ENCODE data around the gene ZNF860. TPM values are rescaled to one million over a fixed set of nuclear protein-coding genes. Genes with fewer than 3 reads are reported as not detected.

ZNF860 gene
- polyA plus RNA-seq, 1 of the 3 experiments (the other 2 are of a cell fraction), result not detected

DNA sequence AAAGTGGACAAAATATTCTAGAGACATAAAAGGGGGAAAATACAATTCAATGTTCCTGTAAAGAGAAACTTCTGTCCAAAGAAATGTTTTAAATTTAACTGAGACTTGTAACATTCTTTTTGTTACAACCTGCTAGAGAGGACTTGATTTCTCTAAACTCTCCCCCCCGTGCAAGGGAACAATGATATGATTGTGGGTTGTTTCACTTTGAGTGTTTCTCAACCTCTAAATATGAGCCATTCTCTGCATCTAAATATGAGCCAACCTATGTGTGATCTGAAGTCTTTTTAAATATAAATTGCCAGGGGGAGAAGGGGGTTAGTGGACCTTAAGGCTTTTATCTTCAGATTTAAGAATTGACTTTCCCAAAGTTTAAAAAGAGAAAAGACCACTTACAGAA lies 14.6 kb downstream of the ZNF860 start:
- no peaks in the 10 kb centered on the region for H3K9me3 ChIP-seq
- H3K4me3 ChIP-seq (ENCODE audit: low read depth in 2 of 2, low read length in 1 of 2), result no peak overlapping the region
- no peak overlapping the region for H3K4me2 ChIP-seq
- WGBS (ENCODE audit: low lambda C conversion rate), result 83% methylated on average over 1 of the region's 1 CpG
- ChIA-PET POLR2A (no interaction called here), CTCF (interaction anchor here (1.5 to 3.8 kb wide), 3 partner anchors 8 to 23 kb away, joined by 3 to 18 read pairs (median 7); no protein-coding TSS in a partner anchor)
- H2AFZ ChIP-seq (ENCODE audit: low read depth), result no peak overlapping the region
- H3F3A ChIP-seq (replicated peaks; ENCODE audit: insufficient read depth), result no peaks in the 10 kb centered on the region
- no peak overlapping the region for H3K9ac ChIP-seq
- no peaks in the 10 kb centered on the region for H3K4me1 ChIP-seq (ENCODE audit: control insufficient read depth in 1 of 2, insufficient read depth in 2 of 2, low read depth in 1 of 2, low read length in 1 of 2)
- no peak overlapping the region for H3K27ac ChIP-seq (ENCODE audit: low read depth in 2 of 2, low read length in 1 of 2)
- no peaks in the 10 kb centered on the region for H3K9me2 ChIP-seq
- H3K79me2 ChIP-seq (ENCODE audit: insufficient read depth), result no peaks in the 10 kb centered on the region
- no peak for DNase-seq
- no peaks in the 10 kb centered on the region for H3K27me3 ChIP-seq (ENCODE audit: insufficient read depth)
- no peaks in the 10 kb centered on the region for H3K36me3 ChIP-seq (replicated peaks in 1 of 2; ENCODE audit: control insufficient read depth in 1 of 2, insufficient read depth in 2 of 2, low read length in 1 of 2)
- TF ChIP-seq GATA2 (CRISPR knock-in tag; IDR thresholded peaks at IDR 0.05) (no peak), SIN3A (IDR thresholded peaks at IDR 0.05; ENCODE audit: borderline replicate concordance, low read depth, low read length) (no peak), TCF12 (IDR thresholded peaks at IDR 0.05) (no peak), EP300 (IDR thresholded peaks at IDR 0.05; ENCODE audit: borderline replicate concordance in 1 of 2, low read depth in 1 of 2, low read length in 1 of 2) (no peak), RFX5 (IDR thresholded peaks at IDR 0.05; ENCODE audit: low read length) (no peak), FOXJ3 (CRISPR knock-in tag; IDR thresholded peaks at IDR 0.05) (no peak)
- no peaks in the 10 kb centered on the region for H4K20me1 ChIP-seq (ENCODE audit: insufficient read depth)

DNA sequence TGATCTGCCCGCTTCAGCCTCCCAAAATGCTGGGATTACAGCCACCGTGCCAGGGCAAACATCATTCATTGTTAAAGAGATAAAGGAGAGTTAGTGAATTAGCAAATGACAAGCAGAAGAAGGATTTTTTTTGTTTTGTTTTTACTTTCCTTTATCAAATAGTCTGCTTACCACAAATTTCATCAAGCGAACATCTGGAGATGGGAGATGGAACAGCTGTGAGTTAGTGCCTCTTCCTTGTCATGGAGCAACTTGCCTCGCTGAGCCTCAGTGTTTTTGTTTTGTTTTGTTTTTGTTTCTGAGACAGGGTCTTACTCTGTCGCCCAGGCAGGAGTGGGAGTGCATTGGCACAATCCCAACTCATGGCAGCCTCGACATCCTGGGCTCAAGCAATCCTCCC lies 15.9 kb downstream of the ZNF860 start:
- Histone ChIP-seq H3K9me3 (no peaks in the 10 kb centered on the region), H3K9me2 (no peaks in the 10 kb centered on the region), H4K20me1 (ENCODE audit: insufficient read depth) (no peaks in the 10 kb centered on the region), H2AFZ (ENCODE audit: low read depth) (no peak overlapping the region), H3K36me3 (replicated peaks in 1 of 2; ENCODE audit: control insufficient read depth in 1 of 2, insufficient read depth in 2 of 2, low read length in 1 of 2) (no peaks in the 10 kb centered on the region), H3K4me1 (ENCODE audit: control insufficient read depth in 1 of 2, insufficient read depth in 2 of 2, low read depth in 1 of 2, low read length in 1 of 2) (no peaks in the 10 kb centered on the region), H3K4me3 (ENCODE audit: low read depth in 2 of 2, low read length in 1 of 2) (no peak overlapping the region), H3K27me3 (ENCODE audit: insufficient read depth) (no peaks in the 10 kb centered on the region), H3K79me2 (ENCODE audit: insufficient read depth) (no peaks in the 10 kb centered on the region), H3K4me2 (no peak overlapping the region), H3K27ac (ENCODE audit: low read depth in 2 of 2, low read length in 1 of 2) (no peak overlapping the region), H3F3A (replicated peaks; ENCODE audit: insufficient read depth) (no peaks in the 10 kb centered on the region), H3K9ac (no peak overlapping the region)
- no peak for DNase-seq
- POLR2A ChIA-PET, result no interaction called here
- CTCF ChIA-PET, result interaction anchor here (1.0 to 3.8 kb wide), 4 partner anchors 9 to 378 kb away, joined by 3 to 18 read pairs (median 5); no protein-coding TSS in a partner anchor
- TF ChIP-seq RFX5 (IDR thresholded peaks at IDR 0.05; ENCODE audit: low read length), result no peak
- TF ChIP-seq, protein P1, sequence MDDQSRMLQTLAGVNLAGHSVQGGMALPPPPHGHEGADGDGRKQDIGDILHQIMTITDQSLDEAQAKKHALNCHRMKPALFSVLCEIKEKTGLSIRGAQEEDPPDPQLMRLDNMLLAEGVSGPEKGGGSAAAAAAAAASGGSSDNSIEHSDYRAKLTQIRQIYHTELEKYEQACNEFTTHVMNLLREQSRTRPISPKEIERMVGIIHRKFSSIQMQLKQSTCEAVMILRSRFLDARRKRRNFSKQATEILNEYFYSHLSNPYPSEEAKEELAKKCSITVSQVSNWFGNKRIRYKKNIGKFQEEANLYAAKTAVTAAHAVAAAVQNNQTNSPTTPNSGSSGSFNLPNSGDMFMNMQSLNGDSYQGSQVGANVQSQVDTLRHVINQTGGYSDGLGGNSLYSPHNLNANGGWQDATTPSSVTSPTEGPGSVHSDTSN (IDR thresholded peaks at IDR 0.05), result no peak
- no peak for TF ChIP-seq EP300 (IDR thresholded peaks at IDR 0.05; ENCODE audit: borderline replicate concordance in 1 of 2, low read depth in 1 of 2, low read length in 1 of 2)
- no peak for TF ChIP-seq EZH2phosphoT487 (IDR thresholded peaks at IDR 0.05; ENCODE audit: borderline replicate concordance, low read depth)
- no peak for TF ChIP-seq FOXM1 (IDR thresholded peaks at IDR 0.05; ENCODE audit: low read depth)
- TF ChIP-seq, protein P2, sequence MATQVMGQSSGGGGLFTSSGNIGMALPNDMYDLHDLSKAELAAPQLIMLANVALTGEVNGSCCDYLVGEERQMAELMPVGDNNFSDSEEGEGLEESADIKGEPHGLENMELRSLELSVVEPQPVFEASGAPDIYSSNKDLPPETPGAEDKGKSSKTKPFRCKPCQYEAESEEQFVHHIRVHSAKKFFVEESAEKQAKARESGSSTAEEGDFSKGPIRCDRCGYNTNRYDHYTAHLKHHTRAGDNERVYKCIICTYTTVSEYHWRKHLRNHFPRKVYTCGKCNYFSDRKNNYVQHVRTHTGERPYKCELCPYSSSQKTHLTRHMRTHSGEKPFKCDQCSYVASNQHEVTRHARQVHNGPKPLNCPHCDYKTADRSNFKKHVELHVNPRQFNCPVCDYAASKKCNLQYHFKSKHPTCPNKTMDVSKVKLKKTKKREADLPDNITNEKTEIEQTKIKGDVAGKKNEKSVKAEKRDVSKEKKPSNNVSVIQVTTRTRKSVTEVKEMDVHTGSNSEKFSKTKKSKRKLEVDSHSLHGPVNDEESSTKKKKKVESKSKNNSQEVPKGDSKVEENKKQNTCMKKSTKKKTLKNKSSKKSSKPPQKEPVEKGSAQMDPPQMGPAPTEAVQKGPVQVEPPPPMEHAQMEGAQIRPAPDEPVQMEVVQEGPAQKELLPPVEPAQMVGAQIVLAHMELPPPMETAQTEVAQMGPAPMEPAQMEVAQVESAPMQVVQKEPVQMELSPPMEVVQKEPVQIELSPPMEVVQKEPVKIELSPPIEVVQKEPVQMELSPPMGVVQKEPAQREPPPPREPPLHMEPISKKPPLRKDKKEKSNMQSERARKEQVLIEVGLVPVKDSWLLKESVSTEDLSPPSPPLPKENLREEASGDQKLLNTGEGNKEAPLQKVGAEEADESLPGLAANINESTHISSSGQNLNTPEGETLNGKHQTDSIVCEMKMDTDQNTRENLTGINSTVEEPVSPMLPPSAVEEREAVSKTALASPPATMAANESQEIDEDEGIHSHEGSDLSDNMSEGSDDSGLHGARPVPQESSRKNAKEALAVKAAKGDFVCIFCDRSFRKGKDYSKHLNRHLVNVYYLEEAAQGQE (IDR thresholded peaks at IDR 0.05; ENCODE audit: low read depth, low read length), result no peak
- TF ChIP-seq MXI1 (IDR thresholded peaks at IDR 0.05; ENCODE audit: low read depth, low read length), result no peak
- TF ChIP-seq, protein P3, sequence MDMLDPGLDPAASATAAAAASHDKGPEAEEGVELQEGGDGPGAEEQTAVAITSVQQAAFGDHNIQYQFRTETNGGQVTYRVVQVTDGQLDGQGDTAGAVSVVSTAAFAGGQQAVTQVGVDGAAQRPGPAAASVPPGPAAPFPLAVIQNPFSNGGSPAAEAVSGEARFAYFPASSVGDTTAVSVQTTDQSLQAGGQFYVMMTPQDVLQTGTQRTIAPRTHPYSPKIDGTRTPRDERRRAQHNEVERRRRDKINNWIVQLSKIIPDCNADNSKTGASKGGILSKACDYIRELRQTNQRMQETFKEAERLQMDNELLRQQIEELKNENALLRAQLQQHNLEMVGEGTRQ (IDR thresholded peaks at IDR 0.05; ENCODE audit: borderline replicate concordance, low read depth, low read length), result no peak
- TF ChIP-seq, protein P4, sequence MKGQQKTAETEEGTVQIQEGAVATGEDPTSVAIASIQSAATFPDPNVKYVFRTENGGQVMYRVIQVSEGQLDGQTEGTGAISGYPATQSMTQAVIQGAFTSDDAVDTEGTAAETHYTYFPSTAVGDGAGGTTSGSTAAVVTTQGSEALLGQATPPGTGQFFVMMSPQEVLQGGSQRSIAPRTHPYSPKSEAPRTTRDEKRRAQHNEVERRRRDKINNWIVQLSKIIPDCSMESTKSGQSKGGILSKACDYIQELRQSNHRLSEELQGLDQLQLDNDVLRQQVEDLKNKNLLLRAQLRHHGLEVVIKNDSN (IDR thresholded peaks at IDR 0.05; ENCODE audit: borderline replicate concordance, low read depth), result no peak
- TF ChIP-seq NFIC (IDR thresholded peaks at IDR 0.05; ENCODE audit: borderline replicate concordance), result no peak
- no peak for TF ChIP-seq NRF1 (IDR thresholded peaks at IDR 0.05; ENCODE audit: low read depth, low read length)
- no peak for TF ChIP-seq POLR2AphosphoS5 (IDR thresholded peaks at IDR 0.05; ENCODE audit: low read depth, low read length)
- no peak for TF ChIP-seq TAF1 (IDR thresholded peaks at IDR 0.05; ENCODE audit: borderline replicate concordance, low read depth, low read length)
- no peak for TF ChIP-seq GATA2 (CRISPR knock-in tag; IDR thresholded peaks at IDR 0.05)
- TF ChIP-seq SMC3 (IDR thresholded peaks at IDR 0.05; ENCODE audit: low read depth, low read length), result no peak
- no peak for TF ChIP-seq FOXJ3 (CRISPR knock-in tag; IDR thresholded peaks at IDR 0.05)
- no peak for TF ChIP-seq TEAD4 (IDR thresholded peaks at IDR 0.05; ENCODE audit: borderline replicate concordance, insufficient read depth)
- no peak for TF ChIP-seq RCOR1 (IDR thresholded peaks at IDR 0.05; ENCODE audit: low read length)
- TF ChIP-seq TCF12 (IDR thresholded peaks at IDR 0.05), result no peak
- TF ChIP-seq ELF1 (IDR thresholded peaks at IDR 0.05), result no peak
- WGBS (ENCODE audit: low lambda C conversion rate), result 20% methylated on average over 6 of the region's 6 CpGs
